Measurements from ENCODE around the gene SAMM50. TPM values are rescaled to one million over a fixed set of nuclear protein-coding genes. Genes with fewer than 3 reads are reported as not detected.

SAMM50 gene
- total RNA-seq, 1 experiment from 2014 or later = 40.8 TPM

- H2AFZ ChIP-seq (ENCODE audit: low read depth, low read length, poor library complexity, severe bottlenecking) = no peak overlapping the region
- intact Hi-C loops (cut with micrococcal nuclease) = no loop called here
- no peak for ATAC-seq
- TF ChIP-seq CEBPB (IDR thresholded peaks at IDR 0.05; ENCODE audit: low read depth) (no peak), JUND (IDR thresholded peaks at IDR 0.05) (no peak), YY1 (IDR thresholded peaks at IDR 0.05; ENCODE audit: extremely low read depth, insufficient replicate concordance, low read depth, low read length) (no peak), POLR2AphosphoS5 (IDR thresholded peaks at IDR 0.05; ENCODE audit: low read depth, low read length) (no peak), CBX3 (IDR thresholded peaks at IDR 0.05; ENCODE audit: low read depth) (no peak), ZFX (IDR thresholded peaks at IDR 0.05) (no peak), ZNF274 (IDR thresholded peaks at IDR 0.05; ENCODE audit: low read depth, low read length) (no peak), EZH2 (IDR thresholded peaks at IDR 0.05) (no peak), POLR2A (IDR thresholded peaks at IDR 0.05; ENCODE audit: borderline replicate concordance, extremely low read depth, insufficient read depth, insufficient read length) (no peak), CTCF (IDR thresholded peaks at IDR 0.05 in 2 of 3, conservative IDR thresholded peaks at IDR 0.05 in 1 of 3; ENCODE audit: borderline replicate concordance in 1 of 3, insufficient read depth in 1 of 3, low read depth in 2 of 3, low read length in 2 of 3) (no peak), REST (IDR thresholded peaks at IDR 0.05; ENCODE audit: low read depth) (no peak), SRF (IDR thresholded peaks at IDR 0.05; ENCODE audit: low read depth) (no peak), MAX (IDR thresholded peaks at IDR 0.05) (no peak), FOSL1 (IDR thresholded peaks at IDR 0.05; ENCODE audit: low read depth) (no peak), ATF3 (IDR thresholded peaks at IDR 0.05) (no peak), EZH2phosphoT487 (IDR thresholded peaks at IDR 0.05; ENCODE audit: borderline replicate concordance) (no peak), RAD21 (IDR thresholded peaks at IDR 0.05; ENCODE audit: low read depth) (no peak)
- 0 out of 2 replicates have a peak, but pooled peaks cover 7% of the 10 kb centered on the region for H3K79me2 ChIP-seq (ENCODE audit: insufficient read depth, low read length)
- no peak for DNase-seq (ENCODE audit: low read depth, low spot score)
- no peak overlapping the region for H3K9ac ChIP-seq (ENCODE audit: low read length)
- ChIA-PET POLR2A (no interaction called here), CTCF (no interaction called here), RAD21 (ENCODE audit: low non-redundant PET in 1 of 2, low total read pairs in 2 of 2, uncharacterized antibody in 2 of 2, unreplicated experiment in 2 of 2) (no interaction called here)
- H3K4me2 ChIP-seq (ENCODE audit: low read length) = no peak overlapping the region
- no peaks in the 10 kb centered on the region for H3K9me2 ChIP-seq (ENCODE audit: insufficient read depth)
- no peaks in the 10 kb centered on the region for H4K20me1 ChIP-seq (ENCODE audit: insufficient read depth)
- no peaks in the 10 kb centered on the region for H3K36me3 ChIP-seq (ENCODE audit: control insufficient read depth in 1 of 2, insufficient read depth in 2 of 2, low read length in 2 of 2)
- H3K9me3 ChIP-seq (ENCODE audit: control insufficient read depth in 1 of 2, insufficient read depth in 1 of 2, low read depth in 1 of 2, low read length in 2 of 2) = no peaks in the 10 kb centered on the region
- H3K4me3 ChIP-seq (replicated peaks in 1 of 2; ENCODE audit: low read depth in 1 of 2, low read length in 2 of 2) = no peak overlapping the region
- no TSS peak for BruUV-seq (replicated peaks)
- peaks cover 3 to 6% of the 10 kb centered on the region in 2 experiments for H3K4me1 ChIP-seq (ENCODE audit: control insufficient read depth in 1 of 2, insufficient read depth in 2 of 2, low read length in 2 of 2)
- H3K27ac ChIP-seq (ENCODE audit: low read depth, low read length) = no peak overlapping the region
- H3K27me3 ChIP-seq (ENCODE audit: insufficient read depth, low read length) = no peaks in the 10 kb centered on the region
These were observed 77.0 kb downstream of the SAMM50 start for GRCh38 chr22:44032126-44032730.
